Measurements from ENCODE around the gene SEC14L1. TPM values are rescaled to one million over a fixed set of nuclear protein-coding genes. Genes with fewer than 3 reads are reported as not detected.

SEC14L1 gene
- polyA plus RNA-seq, 1 experiment = 25.2 TPM

GRCh38 chr17:77124192-77124889, 16.4 kb upstream of the SEC14L1 start:
- Histone ChIP-seq H3K36me3 (ENCODE audit: control insufficient read depth, insufficient read depth, low read length) (no peaks in the 10 kb centered on the region), H3K4me3 (ENCODE audit: low read depth, low read length) (no peak overlapping the region), H3K27me3 (ENCODE audit: control insufficient read depth, insufficient read depth, low read length) (no peaks in the 10 kb centered on the region)
- ChIA-PET POLR2A (no interaction called here), CTCF (interaction anchor here (0.8 to 1.2 kb wide), 4 partner anchors 14 to 59 kb away, joined by 3 to 5 read pairs (median 3); no protein-coding TSS in a partner anchor)
- no peak for DNase-seq (ENCODE audit: low read depth)
- no peak for TF ChIP-seq CTCF (IDR thresholded peaks at IDR 0.05; ENCODE audit: insufficient read depth, low read depth, low read length)

- POLR2A ChIA-PET = interaction anchor here (0.5 to 0.7 kb wide), 2 partner anchors 10 to 755 kb away, joined by 3 to 7 read pairs; no protein-coding TSS in a partner anchor
- CTCF ChIA-PET = interaction anchor here (0.6 to 1.2 kb wide), 3 partner anchors 18 to 1054 kb away, joined by 3 to 5 read pairs (median 3); no protein-coding TSS in a partner anchor
- Histone ChIP-seq H3K4me3 (ENCODE audit: low read depth, low read length) (no peak overlapping the region), H3K27me3 (ENCODE audit: control insufficient read depth, insufficient read depth, low read length) (no peaks in the 10 kb centered on the region), H3K36me3 (ENCODE audit: control insufficient read depth, insufficient read depth, low read length) (no peaks in the 10 kb centered on the region)
- TF ChIP-seq CTCF (IDR thresholded peaks at IDR 0.05; ENCODE audit: insufficient read depth, low read depth, low read length) = no peak
- peak; percentile 80 for DNase-seq (ENCODE audit: low read depth)
Observed at GRCh38 chr17:77125432-77125901, 15.3 kb upstream of the SEC14L1 start.

- no peak overlapping the region for H3K4me3 ChIP-seq (ENCODE audit: low read depth, low read length)
- no peaks in the 10 kb centered on the region for H3K36me3 ChIP-seq (ENCODE audit: control insufficient read depth, insufficient read depth, low read length)
- POLR2A ChIA-PET = no interaction called here
- CTCF ChIA-PET = interaction anchor here (0.7 kb wide), 1 partner anchor 154 kb away, joined by 3 read pairs; no protein-coding TSS in a partner anchor
- TF ChIP-seq CTCF (IDR thresholded peaks at IDR 0.05; ENCODE audit: insufficient read depth, low read depth, low read length) = no peak
- H3K27me3 ChIP-seq (ENCODE audit: control insufficient read depth, insufficient read depth, low read length) = no peaks in the 10 kb centered on the region
- no peak for DNase-seq (ENCODE audit: low read depth)
Observed at GRCh38 chr17:77126519-77126918, 14.2 kb upstream of the SEC14L1 start.

- H3K4me3 ChIP-seq (ENCODE audit: low read depth, low read length) = no peak overlapping the region
- DNase-seq (ENCODE audit: low read depth) = no peak
- H3K27me3 ChIP-seq (ENCODE audit: control insufficient read depth, insufficient read depth, low read length) = no peaks in the 10 kb centered on the region
- no peak for TF ChIP-seq CTCF (IDR thresholded peaks at IDR 0.05; ENCODE audit: insufficient read depth, low read depth, low read length)
- no peaks in the 10 kb centered on the region for H3K36me3 ChIP-seq (ENCODE audit: control insufficient read depth, insufficient read depth, low read length)
- POLR2A ChIA-PET = no interaction called here
- CTCF ChIA-PET = interaction anchor here (1.2 to 1.5 kb wide), 3 partner anchors 11 to 39 kb away, joined by 3 to 6 read pairs (median 3); no protein-coding TSS in a partner anchor
Observed at GRCh38 chr17:77127735-77128361, 12.9 kb upstream of the SEC14L1 start.

- no peak for DNase-seq (ENCODE audit: low read depth)
- no peak for TF ChIP-seq CTCF (IDR thresholded peaks at IDR 0.05; ENCODE audit: insufficient read depth, low read depth, low read length)
- Histone ChIP-seq H3K36me3 (ENCODE audit: control insufficient read depth, insufficient read depth, low read length) (no peaks in the 10 kb centered on the region), H3K27me3 (ENCODE audit: control insufficient read depth, insufficient read depth, low read length) (no peaks in the 10 kb centered on the region), H3K4me3 (ENCODE audit: low read depth, low read length) (no peak overlapping the region)
- ChIA-PET CTCF (interaction anchor here (1.0 to 1.5 kb wide), 5 partner anchors 9 to 292 kb away, joined by 3 to 6 read pairs (median 3); no protein-coding TSS in a partner anchor), POLR2A (no interaction called here)
Observed at GRCh38 chr17:77128896-77129567, 11.7 kb upstream of the SEC14L1 start.
